HEK293 (cell line): ENCODE measurements around the gene SH3GL2.

Source experiments
- CTCF ChIA-PET: fragments of 350-600 bp; formaldehyde crosslinking; extraction: SDS; loops from one replicate; lab custom pipeline; 2021; ENCODE audit warnings: antibody characterized with exemption; lab: Yijun Ruan, JAX
- POLR2A ChIA-PET: fragments of 300-600 bp; formaldehyde crosslinking; extraction: SDS; loops from one replicate; lab custom pipeline; 2020; ENCODE audit warnings: antibody characterized with exemption, inconsistent platforms; lab: Yijun Ruan, JAX
- H3K27ac ChIP-seq: fragments of 200-500 bp; sonication (Bioruptor generic); 2 replicates; pipeline ENCODE4 v1.5.1; 2014; ENCODE audit warnings: low read depth, low read length, control low read depth, inconsistent platforms; ENCODE audit errors: extremely low read depth
- H3K36me3 ChIP-seq, 2 experiments: fragments of 200-500 bp in 1 of 2; sonication (Bioruptor generic) in 1 of 2; 1 replicate in 1 of 2; 2 replicates in 1 of 2; pipeline ENCODE4 v1.5.1; 2014 to 2017; ENCODE audit warnings: inconsistent platforms in 2 of 2, low read length in 2 of 2; ENCODE audit not compliant: control insufficient read depth in 2 of 2, insufficient read depth in 1 of 2
- H3K4me1 ChIP-seq: fragments of 200-500 bp; sonication (Bioruptor generic); 2 replicates; pipeline ENCODE4 v1.5.1; 2014; ENCODE audit warnings: mild to moderate bottlenecking, low read length, inconsistent platforms; ENCODE audit not compliant: control insufficient read depth, insufficient read depth
- H3K4me3 ChIP-seq: 2 replicates; pipeline ENCODE4 v1.5.1; 2011; ENCODE audit warnings: low read depth, mild to moderate bottlenecking, control low read depth, low read length, moderate library complexity
- H3K9me3 ChIP-seq: fragments of 200-500 bp; sonication (Bioruptor generic); 2 replicates; pipeline ENCODE4 v1.5.1; 2014; ENCODE audit warnings: low read depth, low read length, inconsistent platforms; ENCODE audit not compliant: control insufficient read depth, insufficient read depth
- BCL11B ChIP-seq: fragments of 450-650 bp; formaldehyde crosslinking; IDR thresholded peaks from 2 replicates; pipeline ENCODE4 v1.5.1; 2016; ENCODE audit warnings: low read depth, missing biosample characterization, missing genetic modification characterization
- GFI1B ChIP-seq: fragments of 450-650 bp; formaldehyde crosslinking; IDR thresholded peaks from 2 replicates; pipeline ENCODE4 v1.5.1; 2016; ENCODE audit warnings: missing biosample characterization, missing genetic modification characterization
- GLIS1 ChIP-seq: fragments of 450-650 bp; formaldehyde crosslinking; IDR thresholded peaks from 2 replicates; pipeline ENCODE4 v1.5.1; 2016; ENCODE audit warnings: missing biosample characterization, missing genetic modification characterization
- HIC1 ChIP-seq: fragments of 450-650 bp; formaldehyde crosslinking; IDR thresholded peaks from 2 replicates; pipeline ENCODE4 v1.5.1; 2016; ENCODE audit warnings: missing biosample characterization, missing genetic modification characterization
- KLF7 ChIP-seq: fragments of 450-650 bp; formaldehyde crosslinking; IDR thresholded peaks from 2 replicates; pipeline ENCODE4 v1.5.1; 2016; ENCODE audit warnings: missing biosample characterization, missing genetic modification characterization, borderline replicate concordance
- PRDM10 ChIP-seq: fragments of 450-650 bp; formaldehyde crosslinking; IDR thresholded peaks from 2 replicates; pipeline ENCODE4 v1.5.1; 2016; ENCODE audit warnings: missing biosample characterization, missing genetic modification characterization
- TRIM28 ChIP-seq: IDR thresholded peaks from 2 replicates; pipeline ENCODE4 v1.6.1; 2011; ENCODE audit warnings: low read length, control low read depth, borderline replicate concordance
- TSHZ1 ChIP-seq: fragments of 450-650 bp; formaldehyde crosslinking; IDR thresholded peaks from 2 replicates; pipeline ENCODE4 v1.5.1; 2016; ENCODE audit warnings: missing biosample characterization, missing genetic modification characterization, borderline replicate concordance
- WT1 ChIP-seq: fragments of 450-650 bp; formaldehyde crosslinking; IDR thresholded peaks from 2 replicates; pipeline ENCODE4 v1.5.1; 2016; ENCODE audit warnings: missing biosample characterization, missing genetic modification characterization
- ZFP37 ChIP-seq: fragments of 450-650 bp; formaldehyde crosslinking; IDR thresholded peaks from 2 replicates; pipeline ENCODE4 v1.5.1; 2016; ENCODE audit warnings: missing biosample characterization, missing genetic modification characterization
- ZIC2 ChIP-seq: fragments of 450-650 bp; formaldehyde crosslinking; IDR thresholded peaks from 2 replicates; pipeline ENCODE4 v1.5.1; 2016; ENCODE audit warnings: missing biosample characterization, missing genetic modification characterization
- ZNF169 ChIP-seq: fragments of 450-650 bp; formaldehyde crosslinking; IDR thresholded peaks from 2 replicates; pipeline ENCODE4 v1.5.1; 2016; ENCODE audit warnings: missing biosample characterization, missing genetic modification characterization
- ZNF18 ChIP-seq: fragments of 450-650 bp; formaldehyde crosslinking; IDR thresholded peaks from 2 replicates; pipeline ENCODE4 v1.5.1; 2016; ENCODE audit warnings: missing biosample characterization, missing genetic modification characterization
- ZNF2 ChIP-seq: fragments of 450-650 bp; formaldehyde crosslinking; IDR thresholded peaks from 2 replicates; pipeline ENCODE4 v1.5.1; 2016; ENCODE audit warnings: missing biosample characterization, missing genetic modification characterization
- ZNF221 ChIP-seq: fragments of 450-650 bp; formaldehyde crosslinking; IDR thresholded peaks from 2 replicates; pipeline ENCODE4 v1.5.1; 2017; ENCODE audit warnings: missing biosample characterization, missing genetic modification characterization, borderline replicate concordance
- ZNF24 ChIP-seq: fragments of 450-650 bp; formaldehyde crosslinking; IDR thresholded peaks from 2 replicates; pipeline ENCODE4 v1.5.1; 2016; ENCODE audit warnings: missing biosample characterization, missing genetic modification characterization
- ZNF266 ChIP-seq: fragments of 450-650 bp; formaldehyde crosslinking; IDR thresholded peaks from 2 replicates; pipeline ENCODE4 v1.5.1; 2016; ENCODE audit warnings: missing biosample characterization, missing genetic modification characterization, low read depth
- ZNF311 ChIP-seq: fragments of 450-650 bp; formaldehyde crosslinking; IDR thresholded peaks from 2 replicates; pipeline ENCODE4 v1.5.1; 2017; ENCODE audit warnings: missing biosample characterization, missing genetic modification characterization, borderline replicate concordance
- ZNF366 ChIP-seq: fragments of 450-650 bp; formaldehyde crosslinking; conservative IDR thresholded peaks from 2 replicates; pipeline ENCODE4 v1.5.1; 2016; ENCODE audit warnings: missing biosample characterization, missing genetic modification characterization
- ZNF37A ChIP-seq: fragments of 450-650 bp; IDR thresholded peaks from 2 replicates; pipeline ENCODE4 v1.5.1; 2018; ENCODE audit warnings: missing biosample characterization, missing genetic modification characterization
- ZNF416 ChIP-seq: fragments of 450-650 bp; formaldehyde crosslinking; IDR thresholded peaks from 2 replicates; pipeline ENCODE4 v1.5.1; 2016; ENCODE audit warnings: missing biosample characterization, missing genetic modification characterization
- ZNF423 ChIP-seq: fragments of 450-650 bp; formaldehyde crosslinking; IDR thresholded peaks from 2 replicates; pipeline ENCODE4 v1.5.1; 2016; ENCODE audit warnings: missing biosample characterization, missing genetic modification characterization
- ZNF510 ChIP-seq: fragments of 450-650 bp; formaldehyde crosslinking; IDR thresholded peaks from 2 replicates; pipeline ENCODE4 v1.5.1; 2018; ENCODE audit warnings: mild to moderate bottlenecking, missing genetic modification characterization, missing biosample characterization; ENCODE audit not compliant: insufficient replicate concordance
- ZNF548 ChIP-seq: fragments of 450-650 bp; formaldehyde crosslinking; IDR thresholded peaks from 2 replicates; pipeline ENCODE4 v1.5.1; 2016; ENCODE audit warnings: missing biosample characterization, missing genetic modification characterization
- ZNF558 ChIP-seq: fragments of 450-650 bp; formaldehyde crosslinking; IDR thresholded peaks from 2 replicates; pipeline ENCODE4 v1.5.1; 2016; ENCODE audit warnings: missing biosample characterization, missing genetic modification characterization
- ZNF600 ChIP-seq: fragments of 450-650 bp; formaldehyde crosslinking; IDR thresholded peaks from 2 replicates; pipeline ENCODE4 v1.5.1; 2016; ENCODE audit warnings: missing biosample characterization, missing genetic modification characterization
- ZNF747 ChIP-seq: fragments of 450-650 bp; formaldehyde crosslinking; IDR thresholded peaks from 2 replicates; pipeline ENCODE4 v1.5.1; 2016; ENCODE audit warnings: missing biosample characterization, missing genetic modification characterization

Gene SH3GL2

GRCh38 chr9:17624571-17624970 is 45.7 kb downstream of the SH3GL2 start (continued):
- TF ChIP-seq TSHZ1 (tag by site-specific recombination) (no peak), KLF7 (tag by site-specific recombination) (no peak), TRIM28 (no peak), ZNF169 (tag by site-specific recombination) (no peak), GFI1B (no peak), ZNF558 (tag by site-specific recombination) (no peak), ZNF416 (tag by site-specific recombination) (no peak), ZNF366 (tag by site-specific recombination) (no peak), ZNF600 (no peak), ZNF2 (tag by site-specific recombination) (no peak)
- TF ChIP-seq, all 188 proteins: peak for 0

GRCh38 chr9:17625644-17626388 is 47.0 kb downstream of the SH3GL2 start:
- ChIA-PET POLR2A (no interaction called here), CTCF (interaction anchor here (0.7 kb wide), 3 partner anchors 70 to 1599 kb away, joined by 3 read pairs; no protein-coding TSS in a partner anchor)
- H3K4me3 ChIP-seq = no peak overlapping the region
- H3K9me3 ChIP-seq = no peaks in the 10 kb centered on the region
- H3K36me3 ChIP-seq = no peaks in the 10 kb centered on the region
- no peak overlapping the region for H3K27ac ChIP-seq
- H3K4me1 ChIP-seq = peaks cover 6% of the 10 kb centered on the region
- TF ChIP-seq ZNF311 (no peak), ZNF266 (tag by site-specific recombination) (no peak), PRDM10 (tag by site-specific recombination) (0 out of 2 replicates have a peak, but pooled peaks have one; percentile 8), ZNF24 (tag by site-specific recombination) (no peak), ZNF366 (tag by site-specific recombination) (peak; percentile 68), ZIC2 (0 out of 2 replicates have a peak, but pooled peaks have one; percentile 10), ZNF747 (tag by site-specific recombination) (no peak), ZNF548 (tag by site-specific recombination) (no peak), ZNF37A (no peak), ZNF221 (tag by site-specific recombination) (no peak), GLIS1 (tag by site-specific recombination) (peak; percentile 73), ZNF18 (tag by site-specific recombination) (no peak), ZFP37 (tag by site-specific recombination) (no peak), HIC1 (tag by site-specific recombination) (no peak), ZNF510 (tag by site-specific recombination) (no peak), WT1 (tag by site-specific recombination) (0 out of 2 replicates have a peak, but pooled peaks have one; percentile 28), BCL11B (tag by site-specific recombination) (no peak), ZNF423 (tag by site-specific recombination) (no peak)
